ENCODE measurements around the gene FARP2.

DNA sequence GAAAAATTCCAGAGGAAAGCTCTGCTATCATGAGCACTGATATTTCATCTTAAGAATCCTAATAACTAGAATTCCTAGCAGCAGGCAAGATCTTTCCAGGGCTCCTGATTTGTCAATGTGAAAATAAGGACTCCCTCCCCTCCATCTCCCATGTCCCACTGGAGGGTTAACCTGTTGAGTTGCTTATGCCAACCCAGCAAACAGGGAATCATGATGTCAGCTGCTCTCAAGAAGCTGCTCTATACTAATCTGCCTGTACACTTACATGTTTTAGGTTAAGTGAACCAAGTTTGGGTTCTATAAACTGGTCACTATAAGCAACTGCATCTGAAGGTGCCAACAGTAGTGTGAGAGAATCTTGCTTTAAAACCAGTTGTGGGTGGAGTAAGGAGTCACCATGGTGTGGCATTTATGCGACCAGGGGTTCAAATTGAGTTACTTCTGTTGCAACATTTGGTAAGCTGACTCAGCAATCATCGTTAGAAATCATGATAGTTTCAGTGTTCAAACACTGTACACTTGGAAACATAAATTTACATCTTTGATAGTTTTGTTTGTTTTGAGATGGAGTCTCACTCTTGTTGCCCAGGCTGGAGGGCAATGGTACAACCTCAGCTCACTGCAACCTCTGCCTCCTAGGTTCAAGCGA, 98.9 kb downstream of the FARP2 start:
- TF ChIP-seq, protein P1, sequence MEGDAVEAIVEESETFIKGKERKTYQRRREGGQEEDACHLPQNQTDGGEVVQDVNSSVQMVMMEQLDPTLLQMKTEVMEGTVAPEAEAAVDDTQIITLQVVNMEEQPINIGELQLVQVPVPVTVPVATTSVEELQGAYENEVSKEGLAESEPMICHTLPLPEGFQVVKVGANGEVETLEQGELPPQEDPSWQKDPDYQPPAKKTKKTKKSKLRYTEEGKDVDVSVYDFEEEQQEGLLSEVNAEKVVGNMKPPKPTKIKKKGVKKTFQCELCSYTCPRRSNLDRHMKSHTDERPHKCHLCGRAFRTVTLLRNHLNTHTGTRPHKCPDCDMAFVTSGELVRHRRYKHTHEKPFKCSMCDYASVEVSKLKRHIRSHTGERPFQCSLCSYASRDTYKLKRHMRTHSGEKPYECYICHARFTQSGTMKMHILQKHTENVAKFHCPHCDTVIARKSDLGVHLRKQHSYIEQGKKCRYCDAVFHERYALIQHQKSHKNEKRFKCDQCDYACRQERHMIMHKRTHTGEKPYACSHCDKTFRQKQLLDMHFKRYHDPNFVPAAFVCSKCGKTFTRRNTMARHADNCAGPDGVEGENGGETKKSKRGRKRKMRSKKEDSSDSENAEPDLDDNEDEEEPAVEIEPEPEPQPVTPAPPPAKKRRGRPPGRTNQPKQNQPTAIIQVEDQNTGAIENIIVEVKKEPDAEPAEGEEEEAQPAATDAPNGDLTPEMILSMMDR (IDR thresholded peaks at IDR 0.05; ENCODE audit: low read length) = no peak
- no peak for TF ChIP-seq EZH2 (IDR thresholded peaks at IDR 0.05; ENCODE audit: borderline replicate concordance, low read length)
